NCI-H446 (cell line): Measurements from ENCODE around the gene OBP2B.
"Not testable (repeated sequence)": the region's sequence is repeated elsewhere in the genome, so short reads cannot be mapped to it uniquely, and the experiment has no call there.

Experiments
- DNase-seq, 2 experiments: peaks; one replicate each; lab custom pipeline; 2025; lab: John Stamatoyannopoulos, UW

The OBP2B gene

DNA sequence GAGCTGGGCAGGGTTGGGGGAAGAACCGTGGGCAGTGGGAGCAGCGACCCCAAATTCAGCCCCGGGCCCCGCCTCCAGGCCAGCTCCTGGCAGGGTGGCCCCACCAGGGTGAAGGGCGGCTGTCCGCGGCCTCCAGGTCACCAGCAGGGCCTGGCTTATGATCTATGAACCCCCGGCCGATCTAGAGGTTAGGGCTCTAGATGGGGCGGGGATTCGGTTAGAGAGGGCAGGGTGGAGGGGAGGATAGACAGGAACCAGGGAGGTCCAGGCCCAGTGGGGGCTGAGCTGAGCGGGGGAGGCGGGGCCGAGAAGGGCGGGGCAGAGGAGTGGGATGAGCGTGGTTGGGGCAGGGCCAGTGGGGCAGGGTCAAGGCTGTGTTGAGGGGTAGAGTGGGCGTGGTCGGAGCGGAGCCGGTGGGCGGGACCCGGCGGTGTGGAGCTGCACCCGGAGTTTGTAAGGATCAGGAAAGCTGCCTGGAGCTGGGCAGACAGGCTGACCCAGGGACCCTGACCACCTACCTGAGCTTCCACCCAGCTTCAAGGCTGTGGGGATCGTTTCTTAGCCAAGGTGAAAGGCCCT, 29.3 kb upstream of the OBP2B start:
- no peak for DNase-seq

DNA sequence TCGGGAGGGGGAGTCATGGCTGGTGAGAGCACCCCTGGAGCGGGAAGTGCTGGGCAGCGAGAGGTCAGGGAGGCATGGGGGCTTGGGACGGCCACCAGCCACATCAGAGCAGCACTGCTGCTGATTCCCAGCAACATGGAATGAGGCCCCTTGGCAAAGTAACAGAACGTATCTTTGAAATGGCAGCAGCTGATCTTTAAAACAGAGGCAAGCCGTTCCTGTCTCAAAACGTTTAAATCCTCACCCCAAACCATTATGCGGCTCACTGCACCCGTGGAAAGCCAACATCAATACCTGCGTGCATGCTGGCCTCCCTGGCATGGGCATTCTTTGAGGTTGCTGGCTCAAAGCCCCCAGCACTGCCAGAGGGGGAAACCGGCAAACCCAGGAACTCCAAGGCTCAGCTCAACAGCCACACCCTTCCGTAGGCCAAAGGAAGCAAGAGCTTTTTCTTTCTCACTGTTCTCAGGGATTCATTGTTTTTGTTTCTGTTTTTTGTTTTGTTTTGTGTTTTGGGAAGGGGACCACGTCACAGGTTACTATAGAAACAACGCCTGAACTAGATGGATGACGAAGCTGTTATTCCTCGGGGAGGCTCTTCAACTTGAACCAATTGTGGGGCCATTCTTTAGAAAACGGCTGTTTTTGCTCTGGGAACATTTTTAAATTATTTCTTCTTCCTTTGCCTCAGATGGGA, 28.1 kb upstream of the OBP2B start:
- DNase-seq, result no peak

DNA sequence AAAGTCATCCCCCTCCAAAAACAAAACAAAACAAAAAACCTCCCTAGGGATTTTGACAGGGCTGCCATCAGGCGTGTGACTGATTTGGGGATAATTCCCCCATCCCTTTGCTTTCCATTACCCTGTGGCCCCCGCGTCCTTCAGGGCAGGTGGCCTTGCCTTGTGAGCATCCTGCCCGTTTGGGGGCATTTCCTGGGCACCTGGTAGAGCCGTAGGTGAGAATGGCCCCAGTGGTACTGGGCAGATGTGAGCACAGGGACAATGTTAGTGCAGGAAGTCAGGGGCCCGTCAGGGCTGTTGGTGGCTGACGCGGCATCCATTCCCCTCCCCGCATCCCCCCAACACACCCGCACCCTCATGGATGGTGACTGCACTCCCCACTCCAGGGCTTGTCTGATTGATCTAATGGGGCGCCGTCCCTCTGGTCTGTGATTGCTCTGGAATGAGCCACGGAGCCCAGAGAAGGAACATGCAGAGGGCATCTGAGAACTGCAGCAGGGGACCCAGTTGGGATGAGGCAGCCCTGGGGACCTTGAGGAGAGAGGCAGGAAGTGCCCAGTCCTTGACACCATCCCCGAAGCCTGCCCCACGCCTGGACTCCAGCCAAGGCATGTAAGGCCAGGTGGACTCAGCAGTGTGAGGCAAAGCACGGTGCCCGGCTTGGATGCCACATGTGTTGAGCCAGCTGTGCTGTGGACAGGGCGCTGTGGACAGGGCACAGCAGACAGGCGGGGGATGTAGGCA, 27.4 kb upstream of the OBP2B start:
- DNase-seq, result not testable (repeated sequence)

DNA sequence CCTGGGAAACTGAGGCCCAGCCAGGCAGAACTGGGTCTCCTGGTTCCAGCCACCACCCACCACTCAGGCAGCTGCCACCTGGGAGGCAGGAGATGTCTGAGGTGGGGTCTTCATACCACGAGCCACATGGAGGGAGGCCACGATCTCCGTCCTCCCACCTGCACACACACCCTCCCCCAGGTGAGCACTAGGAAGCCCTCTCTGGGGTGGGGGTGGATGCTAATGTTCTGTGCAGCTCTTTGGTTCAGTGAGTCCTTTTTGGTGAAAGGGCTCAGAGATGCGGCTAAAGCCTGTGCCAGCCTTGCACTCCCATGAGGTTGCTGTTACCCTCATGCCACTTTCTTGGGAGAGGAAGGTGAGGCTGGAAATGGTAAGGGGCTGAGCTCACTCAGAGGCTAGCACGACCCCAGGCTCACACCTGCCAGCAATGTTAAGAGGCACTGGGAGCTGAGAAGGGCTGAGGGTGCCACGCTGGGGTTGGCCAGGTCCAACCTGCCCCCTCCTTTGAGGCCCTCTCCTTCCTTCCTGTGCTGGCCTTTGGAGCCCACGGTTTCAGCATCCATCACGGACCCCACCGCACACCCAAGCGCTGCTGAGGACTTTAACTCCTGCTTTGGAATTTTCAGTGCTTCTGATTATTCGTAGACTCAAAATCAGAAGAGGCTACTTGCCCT, 26.6 kb upstream of the OBP2B start:
- DNase-seq, result no peak

DNA sequence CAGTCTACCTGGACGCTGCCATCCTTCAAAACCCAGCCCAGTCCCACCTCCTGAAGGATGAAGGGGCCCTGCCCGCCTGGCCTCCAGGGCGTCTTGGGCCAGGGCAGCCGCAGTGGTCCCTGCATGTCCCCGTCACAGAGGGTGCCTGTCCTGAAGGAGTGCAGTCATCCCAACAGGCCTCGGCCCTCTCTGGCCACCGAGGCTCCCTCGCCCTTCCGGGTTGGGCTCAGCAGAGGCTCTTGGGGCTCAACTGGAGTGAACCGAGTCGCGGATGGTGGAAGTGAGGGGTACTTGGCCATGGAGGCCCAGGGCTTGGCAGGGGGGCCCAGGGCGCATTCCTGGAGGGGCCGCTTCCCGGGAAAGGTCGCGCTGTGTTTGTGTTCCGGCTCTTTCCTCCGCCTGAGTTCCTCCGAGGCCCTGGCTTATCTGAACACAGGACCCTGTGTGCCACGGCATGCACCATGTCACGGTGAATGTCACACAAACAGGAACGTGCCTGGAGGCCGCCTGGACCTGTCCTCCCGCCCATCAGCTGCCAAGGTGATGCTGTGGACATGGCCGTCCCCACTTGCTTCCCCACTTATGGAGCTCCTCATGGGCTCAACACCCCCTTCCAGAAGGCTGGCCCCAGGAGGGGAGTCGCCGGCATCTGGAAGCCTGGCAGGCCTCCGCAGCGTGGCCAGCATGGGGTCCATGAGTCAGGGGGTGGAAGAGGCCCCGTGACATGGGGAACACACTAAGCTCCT, 25.7 kb upstream of the OBP2B start:
- DNase-seq, result no peak

DNA sequence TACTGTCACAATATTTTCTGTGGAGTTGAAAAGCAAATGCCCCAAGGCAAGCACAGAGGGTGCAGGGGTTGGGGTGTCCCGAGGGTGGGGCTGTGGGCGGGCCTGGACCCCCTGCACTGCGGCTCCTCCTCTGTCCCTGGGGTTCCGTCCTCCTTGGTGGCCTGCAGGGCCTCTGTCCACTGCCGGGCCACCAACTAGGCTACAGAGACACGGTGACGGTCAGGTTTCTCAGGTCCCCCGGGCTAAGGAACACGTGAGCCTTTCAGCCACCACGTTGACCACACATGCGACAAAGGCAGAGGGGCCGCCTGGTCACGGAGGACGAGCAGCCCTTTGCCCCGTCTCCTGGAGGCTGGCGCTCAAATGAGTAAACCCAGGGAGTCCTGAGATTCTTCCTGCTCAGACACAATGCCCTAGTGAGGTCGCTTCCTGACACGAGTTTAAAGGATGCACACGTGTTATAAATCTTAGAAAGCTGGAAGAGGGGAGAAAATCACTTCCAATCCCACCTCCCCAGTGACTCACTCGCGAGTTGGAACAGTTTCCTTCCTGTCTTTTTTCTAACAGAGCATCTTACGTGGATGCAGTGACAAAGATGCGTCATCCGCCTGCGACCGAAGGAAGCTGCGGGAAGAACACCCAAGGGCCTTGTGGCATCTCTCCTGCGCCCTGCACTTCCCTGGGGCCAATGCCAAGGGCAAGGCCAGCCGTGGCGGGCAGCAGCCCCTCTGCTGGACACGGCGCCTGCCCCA, 24.8 kb upstream of the OBP2B start:
- DNase-seq, result no peak

DNA sequence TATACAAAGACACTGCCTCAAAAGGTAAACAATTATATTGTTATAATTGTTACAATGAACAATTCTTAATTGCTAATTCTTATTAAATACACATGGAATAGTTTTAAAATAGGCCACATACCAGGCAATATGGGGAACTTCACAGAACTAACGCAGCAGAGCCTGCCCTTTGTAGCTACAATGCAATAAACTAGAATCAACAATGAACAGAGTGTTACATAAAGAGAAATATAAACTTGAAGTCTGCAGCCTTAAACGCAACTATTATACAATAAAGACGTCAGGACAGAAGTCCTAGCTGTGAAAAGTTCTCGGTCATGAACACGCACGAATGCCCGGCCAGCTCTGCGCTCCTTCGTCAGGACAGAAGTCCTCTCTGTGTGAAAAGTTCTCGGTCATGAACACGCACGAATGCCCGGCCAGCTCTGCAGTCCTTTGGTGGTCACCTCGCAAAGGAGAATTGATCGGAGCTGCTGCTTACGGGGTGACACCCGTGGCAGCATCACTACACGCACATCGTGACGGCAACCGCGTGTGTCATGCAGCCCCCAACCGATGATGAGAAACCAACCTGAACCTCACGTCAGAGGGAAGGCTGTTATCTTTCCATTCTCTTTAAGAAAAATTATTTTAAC, 23.0 kb upstream of the OBP2B start:
- DNase-seq, result not testable (repeated sequence)

DNA sequence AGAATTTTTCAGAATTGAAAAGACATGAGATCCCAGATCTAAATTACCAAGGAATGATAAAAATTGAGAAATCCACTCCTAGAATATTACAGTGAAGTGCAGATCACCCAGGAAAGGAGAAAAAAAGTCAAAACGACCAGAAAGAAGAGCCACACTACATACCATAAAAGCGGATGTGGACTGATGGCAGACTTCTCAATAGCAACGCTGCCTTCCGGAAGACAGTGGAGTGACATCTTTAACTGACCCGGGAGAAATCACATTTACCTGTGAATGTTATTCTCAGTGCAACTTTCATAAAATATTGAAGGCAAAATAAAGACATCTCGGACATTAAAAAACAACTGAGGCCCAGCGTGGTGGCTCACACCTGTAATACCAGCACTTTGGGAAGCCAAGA, 21.5 kb upstream of the OBP2B start:
- DNase-seq, result not testable (repeated sequence)

DNA sequence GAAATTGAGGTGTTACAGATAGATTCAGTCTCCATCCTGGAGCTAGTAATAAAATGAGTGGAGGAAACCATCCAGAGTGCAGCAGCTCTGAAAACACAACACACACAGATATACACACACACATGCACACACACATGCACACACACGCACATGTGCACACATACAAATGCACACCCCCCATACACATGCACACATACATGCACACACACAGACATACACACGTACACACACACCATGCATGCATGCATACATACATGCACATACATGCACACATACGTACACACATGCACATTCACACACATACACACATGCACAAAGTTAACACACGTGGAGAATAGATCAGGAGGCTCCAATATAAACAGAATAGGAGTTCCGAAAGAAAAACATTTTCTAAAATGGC, 21.0 kb upstream of the OBP2B start:
- DNase-seq, result no peak

DNA sequence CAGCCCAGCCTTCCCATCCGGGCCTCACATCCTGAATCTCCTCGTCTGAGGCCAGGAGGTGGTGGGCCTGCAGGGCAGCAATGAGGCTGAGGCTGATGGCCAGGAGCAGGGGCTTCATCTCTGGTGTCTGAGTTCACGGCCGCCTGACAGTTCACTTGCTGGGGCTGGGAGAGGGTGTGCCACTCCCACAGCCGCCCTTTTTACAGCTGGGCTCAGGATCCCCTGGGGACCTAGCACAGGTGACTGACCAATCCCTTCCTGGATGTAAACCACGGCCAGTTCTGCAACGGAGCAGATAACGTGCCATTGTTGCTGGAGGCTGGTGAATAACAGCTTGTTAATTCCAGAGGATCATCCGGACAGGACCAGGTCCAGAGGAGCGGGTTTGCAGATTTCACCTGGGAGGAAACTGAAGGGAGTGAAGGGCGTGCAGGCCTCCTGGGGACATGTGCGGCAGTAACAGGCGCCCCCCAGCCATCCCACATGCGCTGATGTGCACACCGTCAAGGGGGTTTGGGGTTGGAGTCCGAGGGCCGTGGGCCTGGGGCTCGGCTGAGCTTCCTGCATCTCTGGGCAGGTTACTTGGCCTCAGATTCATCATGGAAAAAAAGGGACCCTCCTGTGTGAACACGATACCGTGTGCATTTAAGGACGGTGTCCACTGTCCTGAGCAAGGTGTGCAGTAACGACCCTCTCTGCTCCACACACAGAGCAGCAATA, 19.6 kb upstream of the OBP2B start:
- not testable (repeated sequence) for DNase-seq

DNA sequence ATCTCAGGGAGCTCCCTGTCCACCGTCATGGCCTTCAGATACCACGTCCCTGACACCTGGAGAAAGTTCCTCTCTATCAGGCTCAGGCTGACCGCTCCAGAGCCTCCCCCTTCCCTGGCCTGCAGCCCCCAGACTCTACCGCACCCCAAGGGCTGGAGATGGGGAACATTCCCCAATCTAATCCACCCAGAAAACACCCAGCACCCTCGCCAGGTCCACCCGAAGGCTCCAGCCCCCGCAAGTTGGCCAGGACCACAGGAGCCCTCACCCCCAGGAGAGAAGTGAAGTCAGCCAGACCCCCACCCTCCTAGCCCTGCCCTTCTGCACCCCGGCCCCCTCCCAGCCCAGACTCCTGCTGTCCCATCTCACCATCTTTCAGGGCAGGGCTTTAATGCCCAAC, 18.9 kb upstream of the OBP2B start:
- DNase-seq, result not testable (repeated sequence)

DNA sequence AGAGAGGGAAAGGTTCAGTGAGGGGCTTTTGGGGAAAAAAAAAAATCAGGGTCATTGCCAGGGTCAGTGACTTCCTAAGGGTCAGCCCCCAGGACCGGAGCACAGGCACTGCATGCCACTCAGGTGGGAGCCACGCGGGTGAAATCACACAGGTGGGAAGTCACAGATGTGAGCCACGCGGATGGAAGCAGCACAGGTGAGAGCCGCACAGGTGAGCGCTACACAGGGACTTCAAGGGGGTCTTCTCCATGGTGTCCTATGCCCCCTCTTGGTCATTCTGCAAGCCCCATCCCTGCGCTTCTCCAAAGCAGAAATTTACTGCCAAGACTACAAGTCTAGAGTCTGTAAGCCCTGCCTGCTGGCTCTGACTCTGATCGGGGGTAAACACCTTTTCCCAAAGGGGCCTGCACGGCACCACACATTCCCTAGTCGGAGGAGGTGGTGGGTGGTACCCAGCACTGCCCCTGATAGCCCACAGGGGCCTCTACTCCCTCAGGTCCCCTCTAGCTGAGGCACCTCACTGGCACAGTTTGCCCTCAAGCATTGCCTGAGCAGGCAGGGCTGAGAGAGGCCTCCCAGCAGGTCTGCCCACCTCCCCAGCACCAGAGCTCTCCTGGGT, 18.3 kb upstream of the OBP2B start:
- DNase-seq, result no peak

DNA sequence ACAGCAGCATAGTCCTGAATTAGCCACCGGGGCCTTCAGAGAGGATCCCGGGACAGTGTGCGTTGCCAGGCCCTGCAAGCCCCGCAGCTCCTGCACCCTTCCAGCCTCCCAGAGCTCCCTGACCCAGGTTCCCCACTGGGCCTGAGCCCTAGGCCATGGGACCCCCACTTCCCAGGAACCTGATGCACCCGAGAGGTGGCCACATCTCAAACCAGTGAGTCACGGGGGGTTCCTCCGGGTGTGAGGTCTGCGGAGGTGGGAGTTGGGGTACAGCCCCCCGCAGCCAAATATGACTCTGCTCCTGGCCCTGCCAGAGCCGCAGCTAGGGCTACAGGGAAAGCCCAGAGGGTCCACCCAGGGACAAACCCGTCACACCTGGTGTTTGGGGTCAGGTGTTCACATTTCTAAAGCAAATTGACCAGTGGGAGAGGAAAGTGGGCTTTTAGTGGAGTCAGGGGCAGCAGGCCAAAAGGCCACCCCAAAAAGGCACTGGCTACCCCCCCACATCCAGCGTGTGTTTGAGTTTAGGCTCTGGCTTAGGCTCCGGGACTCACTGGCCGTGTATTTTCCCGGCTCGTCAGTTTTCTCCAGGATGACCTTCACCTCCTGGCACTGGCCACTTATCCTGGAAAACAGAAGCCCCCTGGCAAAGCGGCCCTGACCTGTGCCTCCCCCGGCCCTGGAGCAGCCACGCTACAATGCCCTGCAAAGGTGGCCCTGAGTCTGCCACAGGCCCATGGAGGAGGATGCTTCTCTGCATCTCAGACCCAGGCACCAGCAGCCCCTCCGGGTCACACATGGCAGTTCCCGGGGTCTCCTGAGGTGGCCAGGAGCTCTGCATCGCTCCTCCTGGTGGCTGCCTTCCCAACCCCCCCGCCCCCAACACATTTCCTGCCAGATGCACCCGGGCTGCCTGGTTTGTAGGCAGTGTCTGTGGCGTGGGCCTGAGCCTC, 17.4 kb upstream of the OBP2B start:
- no peak for DNase-seq

DNA sequence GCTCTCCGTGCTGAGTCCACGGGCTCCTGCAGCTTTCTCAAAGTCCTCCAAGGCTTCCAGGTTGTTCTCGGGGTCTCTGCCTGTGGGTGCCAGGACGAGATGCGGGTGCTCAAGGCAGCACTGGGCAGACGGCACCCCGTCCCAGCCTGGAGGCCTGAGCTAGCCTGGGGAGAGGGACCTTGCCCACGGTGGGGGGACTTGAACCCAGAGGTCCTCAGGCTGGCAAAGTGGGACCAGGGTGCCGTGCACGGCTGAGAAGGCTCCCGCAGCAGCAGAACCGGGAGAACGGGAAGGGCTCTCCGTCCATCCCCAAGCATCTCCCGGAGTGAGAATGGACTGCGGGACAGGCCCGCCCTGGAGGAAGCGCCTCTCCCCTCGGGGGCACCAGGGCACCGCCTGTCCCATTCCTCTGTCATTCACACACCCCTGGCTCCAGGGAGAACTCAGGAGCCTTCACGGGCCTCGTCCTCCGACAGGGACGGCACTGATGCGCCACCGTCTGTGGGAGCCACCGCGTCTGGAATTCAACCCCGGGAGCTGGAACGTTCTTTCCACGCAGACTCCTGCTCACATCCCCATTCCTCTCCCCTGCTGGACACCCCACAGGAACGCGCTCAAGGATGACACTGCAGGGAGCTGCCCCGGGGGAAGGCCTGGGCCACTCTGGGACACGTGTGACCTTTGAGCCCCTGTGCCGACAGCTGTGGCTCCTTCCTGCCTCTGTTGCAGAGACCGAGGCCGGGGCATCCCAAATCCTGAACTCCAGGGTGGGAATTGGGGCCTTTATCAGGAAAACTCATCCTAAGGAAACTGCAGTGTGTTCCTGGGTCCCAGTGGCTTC, 16.3 kb upstream of the OBP2B start:
- DNase-seq, result no peak

DNA sequence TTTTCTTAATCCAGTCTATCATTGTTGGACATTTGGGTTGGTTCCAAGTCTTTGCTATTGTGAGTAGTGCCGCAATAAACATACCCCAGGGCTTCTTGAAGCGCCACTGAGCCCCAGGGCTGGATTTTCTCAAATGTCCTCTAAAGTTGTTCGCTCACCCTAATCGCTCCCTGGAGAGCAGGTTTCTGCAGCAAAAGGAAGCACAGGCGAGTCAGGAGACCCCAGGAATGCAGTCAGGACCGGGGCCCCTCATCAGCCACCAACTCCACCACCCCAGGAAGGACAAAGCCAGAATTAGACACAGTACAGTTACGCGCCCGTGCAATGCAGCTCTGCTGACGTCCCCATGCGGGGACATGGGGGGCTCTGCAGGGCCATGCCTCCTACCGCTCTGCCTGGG, 15.7 kb upstream of the OBP2B start:
- no peak for DNase-seq

DNA sequence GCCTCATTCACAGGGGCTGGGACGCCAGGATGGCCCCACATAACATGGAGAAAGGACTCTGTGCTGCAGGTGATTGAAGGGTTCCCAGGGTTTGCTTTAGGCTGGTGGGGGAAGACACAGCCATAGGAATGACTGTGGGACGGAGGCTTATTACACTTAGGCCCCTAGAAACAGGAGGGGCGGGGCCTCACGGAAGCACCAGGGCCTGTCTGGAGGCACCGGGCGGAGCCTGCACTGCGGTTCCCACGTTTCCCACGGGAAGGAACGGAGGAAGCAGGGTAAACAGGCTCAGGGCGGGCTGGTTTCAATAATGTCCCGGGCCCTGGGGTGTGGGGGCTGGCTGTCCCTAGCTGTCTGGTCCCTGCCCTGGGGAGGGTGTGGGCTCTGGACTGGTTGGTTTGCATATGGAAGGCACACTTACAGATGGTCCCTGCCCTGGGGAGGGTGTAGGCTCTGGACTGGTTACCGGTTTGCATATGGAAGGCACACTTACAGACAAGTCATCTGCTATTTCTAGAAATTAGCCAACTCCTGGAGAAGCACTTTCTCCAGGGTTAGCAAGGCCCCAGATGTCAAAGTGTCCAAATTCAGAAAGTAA, 14.2 kb upstream of the OBP2B start:
- not testable (repeated sequence) for DNase-seq

DNA sequence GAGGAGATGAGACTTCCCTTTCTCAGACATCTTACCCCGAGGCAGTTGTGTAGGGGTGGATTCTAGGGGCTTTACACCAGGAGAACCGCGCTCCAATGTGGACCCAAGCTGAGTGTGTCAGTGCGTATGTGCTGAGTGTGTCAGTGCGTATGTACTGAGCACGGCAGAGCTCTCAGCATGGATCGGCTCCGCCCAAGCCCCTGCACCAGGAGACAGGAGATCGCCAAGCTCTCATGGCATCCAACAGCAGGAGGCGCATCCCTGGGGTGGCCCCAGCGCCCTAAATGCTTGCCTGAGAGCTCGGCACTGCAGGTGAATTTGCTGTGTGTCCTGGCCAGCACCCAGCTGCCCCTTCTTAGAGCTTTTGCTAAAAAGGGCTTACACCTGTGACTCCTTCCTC, 12.9 kb upstream of the OBP2B start:
- not testable (repeated sequence) for DNase-seq
